Astrocyte (in vitro differentiated cells and primary cell): ENCODE data around the gene LATS2. TPM values are rescaled to one million over a fixed set of nuclear protein-coding genes. Genes with fewer than 3 reads are reported as not detected.
A peak's percentile ranks its signal among the peaks of the same experiment; 100 is the strongest.

Source experiments
- DNase-seq: peaks from one replicate; pipeline ENCODE4 v3.0.0-alpha.2; 2010; ENCODE audit warnings: low read depth
- FAIRE-seq: peaks from 2 replicates; lab custom pipeline; 2011; peaks lifted over from hg19 to GRCh38; lab: Jason Lieb, UNC
- H2AFZ ChIP-seq: 2 replicates; pipeline ENCODE4 v1.6.0; 2012; ENCODE audit warnings: low read depth, low read length, inconsistent platforms
- H3K27ac ChIP-seq: 2 replicates; pipeline ENCODE4 v1.5.1; 2011; ENCODE audit warnings: low read depth, low read length, inconsistent platforms
- H3K27me3 ChIP-seq: 2 replicates; pipeline ENCODE4 v1.6.0; 2011; ENCODE audit warnings: low read length, inconsistent platforms; ENCODE audit not compliant: insufficient read depth
- H3K36me3 ChIP-seq: 2 replicates; pipeline ENCODE4 v1.5.1; 2011; ENCODE audit warnings: low read length, inconsistent platforms; ENCODE audit not compliant: insufficient read depth
- H3K4me1 ChIP-seq: 2 replicates; pipeline ENCODE4 v1.5.1; 2011; ENCODE audit warnings: low read length, inconsistent platforms; ENCODE audit not compliant: insufficient read depth
- H3K4me2 ChIP-seq: 2 replicates; pipeline ENCODE4 v1.6.0; 2012; ENCODE audit warnings: low read length, inconsistent platforms
- H3K4me3 ChIP-seq: 2 replicates; pipeline ENCODE4 v1.5.1; 2011; ENCODE audit warnings: low read depth, mild to moderate bottlenecking, low read length, inconsistent platforms; ENCODE audit not compliant: insufficient read depth
- H3K79me2 ChIP-seq: 2 replicates; pipeline ENCODE4 v1.6.0; 2012; ENCODE audit warnings: mild to moderate bottlenecking, low read length, inconsistent platforms; ENCODE audit not compliant: insufficient read depth
- H3K9ac ChIP-seq: 2 replicates; pipeline ENCODE4 v1.6.0; 2012; ENCODE audit warnings: mild to moderate bottlenecking, low read length, inconsistent platforms
- H3K9me3 ChIP-seq: 2 replicates; pipeline ENCODE4 v1.5.1; 2012; ENCODE audit warnings: low read depth, mild to moderate bottlenecking, low read length, inconsistent platforms; ENCODE audit not compliant: insufficient read depth
- H4K20me1 ChIP-seq: 2 replicates; pipeline ENCODE4 v1.6.0; 2012; ENCODE audit warnings: low read length, inconsistent platforms; ENCODE audit not compliant: insufficient read depth
- H3K27ac Mint-ChIP-seq: one replicate; pipeline ENCODE4 v1.8.0; 2021; ENCODE audit warnings: mild to moderate bottlenecking, mixed read lengths; ENCODE audit not compliant: unreplicated experiment
- H3K27me3 Mint-ChIP-seq: one replicate; pipeline ENCODE4 v1.8.0; 2021; ENCODE audit warnings: low read depth, mixed read lengths; ENCODE audit not compliant: unreplicated experiment
- H3K36me3 Mint-ChIP-seq: one replicate; pipeline ENCODE4 v1.8.0; 2021; ENCODE audit warnings: low read depth, mixed read lengths; ENCODE audit not compliant: unreplicated experiment
- H3K4me1 Mint-ChIP-seq: one replicate; pipeline ENCODE4 v1.8.0; 2021; ENCODE audit warnings: low read depth, mixed read lengths; ENCODE audit not compliant: unreplicated experiment
- H3K4me3 Mint-ChIP-seq: one replicate; pipeline ENCODE4 v1.8.0; 2021; ENCODE audit warnings: mild to moderate bottlenecking, moderate library complexity, mixed read lengths; ENCODE audit not compliant: unreplicated experiment
- H3K9me3 Mint-ChIP-seq: one replicate; pipeline ENCODE4 v1.8.0; 2021; ENCODE audit warnings: mild to moderate bottlenecking, mixed read lengths; ENCODE audit not compliant: unreplicated experiment
- CTCF ChIP-seq: IDR thresholded peaks from 2 replicates; pipeline ENCODE4 v1.5.1; 2011; ENCODE audit warnings: low read depth, mild to moderate bottlenecking, inconsistent platforms, low read length, moderate library complexity; ENCODE audit not compliant: insufficient read depth
- EZH2 ChIP-seq: IDR thresholded peaks from 2 replicates; pipeline ENCODE4 v1.6.1; 2012; ENCODE audit warnings: mild to moderate bottlenecking, low read length, inconsistent platforms; ENCODE audit not compliant: insufficient read depth
- total RNA-seq: library from RNA; stranded (reverse); gene quantifications from 2 replicates; pipeline ENCODE4 v1.2.1, GENCODE V29; 2021

LATS2 gene
- total RNA-seq, 1 donor from 2014 or later = 46.7 TPM

GRCh38 chr13:21033856-21034602 is 27.4 kb downstream of the LATS2 start:
- peaks cover 2% of the 10 kb centered on the region for H3K36me3 Mint-ChIP-seq
- Histone ChIP-seq H3K9me3 (no peaks in the 10 kb centered on the region), H3K27ac (peak overlapping the region; percentile 44), H3K36me3 (no peaks in the 10 kb centered on the region), H2AFZ (no peak overlapping the region), H3K4me2 (peak overlapping the region; percentile 59), H3K27me3 (no peaks in the 10 kb centered on the region), H4K20me1 (peaks cover 82% of the 10 kb centered on the region), H3K4me3 (no peak overlapping the region), H3K9ac (peak overlapping the region; percentile 24), H3K79me2 (peaks cover 100% of the 10 kb centered on the region), H3K4me1 (peaks cover 26% of the 10 kb centered on the region)
- peak overlapping the region; percentile 85 for H3K27ac Mint-ChIP-seq
- H3K27me3 Mint-ChIP-seq = no peaks in the 10 kb centered on the region
- peak; percentile 72 for DNase-seq
- H3K4me1 Mint-ChIP-seq = peaks cover 45% of the 10 kb centered on the region
- H3K4me3 Mint-ChIP-seq = peak overlapping the region; percentile 1
- no peaks in the 10 kb centered on the region for H3K9me3 Mint-ChIP-seq
- FAIRE-seq = peak; percentile 32
- TF ChIP-seq EZH2 = no peak
- TF ChIP-seq CTCF = no peak

GRCh38 chr13:21033212-21033840 is 28.1 kb downstream of the LATS2 start:
- Mint-ChIP-seq H3K27me3 (no peaks in the 10 kb centered on the region), H3K36me3 (peaks cover 2% of the 10 kb centered on the region), H3K27ac (peak overlapping the region; percentile 85), H3K9me3 (no peaks in the 10 kb centered on the region), H3K4me3 (peak overlapping the region; percentile 51), H3K4me1 (peaks cover 43% of the 10 kb centered on the region)
- Histone ChIP-seq H3K9ac (peak overlapping the region; percentile 28), H3K9me3 (no peaks in the 10 kb centered on the region), H3K36me3 (no peaks in the 10 kb centered on the region), H4K20me1 (peaks cover 81% of the 10 kb centered on the region), H3K4me3 (no peak overlapping the region), H2AFZ (no peak overlapping the region), H3K4me1 (peaks cover 26% of the 10 kb centered on the region), H3K27me3 (no peaks in the 10 kb centered on the region), H3K27ac (peak overlapping the region; percentile 44), H3K79me2 (peaks cover 100% of the 10 kb centered on the region), H3K4me2 (peak overlapping the region; percentile 59)
- TF ChIP-seq CTCF = no peak
- TF ChIP-seq EZH2 = no peak
- peak; percentile 67 for DNase-seq
- FAIRE-seq = no peak
